Measurements from ENCODE around the gene CXADR.

Gene CXADR

GRCh38 chr21:17597680-17598079 is 84.8 kb downstream of the CXADR start:
- no peak for DNase-seq (ENCODE audit: low read depth in 3 of 3)

GRCh38 chr21:17598437-17598836 is 85.6 kb downstream of the CXADR start:
- DNase-seq (ENCODE audit: low read depth in 3 of 3), result no peak

GRCh38 chr21:17602874-17603273 is 90.0 kb downstream of the CXADR start:
- no peak for DNase-seq (ENCODE audit: low read depth in 3 of 3)

- no peak for DNase-seq (ENCODE audit: low read depth in 3 of 3)
These were observed 94.8 kb downstream of the CXADR start for GRCh38 chr21:17607684-17608083.

- DNase-seq (ENCODE audit: low read depth in 3 of 3), result no peak
These were observed 96.8 kb downstream of the CXADR start for GRCh38 chr21:17609681-17610080.

GRCh38 chr21:17610911-17611310 is 98.1 kb downstream of the CXADR start:
- DNase-seq (ENCODE audit: low read depth in 3 of 3), result no peak

GRCh38 chr21:17611414-17612022 is 98.7 kb downstream of the CXADR start:
- peak; percentile 56 to 76 (median 65) for DNase-seq (ENCODE audit: low read depth in 3 of 3)

- DNase-seq (ENCODE audit: low read depth in 3 of 3), result peak in 2 of 3 experiments; percentile 4 to 14
These were observed 99.3 kb downstream of the CXADR start for GRCh38 chr21:17612023-17612564.

- DNase-seq (ENCODE audit: low read depth in 3 of 3), result peak; percentile 60 to 80 (median 67)
These were observed 99.9 kb downstream of the CXADR start, which contains the start of gene BTG3 for GRCh38 chr21:17612565-17613241. TSS of gene BTG3 (minus strand) at chr21:17612901. CDS start at chr21:17609144, 3,757 bp downstream.

- no peak for DNase-seq (ENCODE audit: low read depth in 3 of 3)
These were observed 100.4 kb downstream of the CXADR start for GRCh38 chr21:17613242-17613676.

- no peak for DNase-seq (ENCODE audit: low read depth in 3 of 3)
These were observed 104.0 kb downstream of the CXADR start for GRCh38 chr21:17616831-17617230.

- no peak for DNase-seq (ENCODE audit: low read depth in 3 of 3)
These were observed 109.2 kb downstream of the CXADR start for GRCh38 chr21:17622018-17622417.

- no peak for DNase-seq (ENCODE audit: low read depth in 3 of 3)
These were observed 118.4 kb downstream of the CXADR start for GRCh38 chr21:17631195-17631594.

- DNase-seq (ENCODE audit: low read depth in 3 of 3), result no peak
These were observed 123.9 kb downstream of the CXADR start for GRCh38 chr21:17636711-17637110.

GRCh38 chr21:17640821-17641220 is 128.0 kb downstream of the CXADR start:
- no peak for DNase-seq (ENCODE audit: low read depth in 3 of 3)
